Liver (tissue), 9 donors: ENCODE measurements around the gene ATP6V1G2. TPM values are rescaled to one million over a fixed set of nuclear protein-coding genes. Genes with fewer than 3 reads are reported as not detected.

Source experiments
- DNase-seq: peaks from one replicate; pipeline ENCODE4 v3.0.0-alpha.2; 2017; ENCODE audit warnings: low spot score
- H3K27ac ChIP-seq, 2 donors: one replicate each; pipeline ENCODE4 v1.7.0; 2013; ENCODE audit warnings: inconsistent platforms in 2 of 2, low read length in 2 of 2, control low read depth in 1 of 2, low read depth in 1 of 2, mild to moderate bottlenecking in 1 of 2
- H3K27me3 ChIP-seq, 4 donors: one replicate each; pipeline versions ENCODE4 v1.6.1 to v1.7.0; 2013; ENCODE audit warnings: low read length in 3 of 4, inconsistent platforms in 1 of 4, mild to moderate bottlenecking in 1 of 4, moderate library complexity in 1 of 4; ENCODE audit not compliant: control insufficient read depth in 4 of 4, insufficient read depth in 4 of 4
- H3K36me3 ChIP-seq, 4 donors: one replicate each; pipeline versions ENCODE4 v1.6.1 to v1.7.0; 2013; ENCODE audit warnings: low read length in 3 of 4, mild to moderate bottlenecking in 3 of 4, low read depth in 1 of 4, moderate library complexity in 1 of 4; ENCODE audit not compliant: control insufficient read depth in 4 of 4, insufficient read depth in 3 of 4
- H3K4me1 ChIP-seq, 4 donors: one replicate each; pipeline versions ENCODE4 v1.6.1 to v1.7.0; 2013; ENCODE audit warnings: low read length in 3 of 4, mild to moderate bottlenecking in 3 of 4, moderate library complexity in 1 of 4; ENCODE audit not compliant: control insufficient read depth in 4 of 4, insufficient read depth in 4 of 4
- H3K4me3 ChIP-seq, 3 donors: one replicate each; pipeline versions ENCODE4 v1.6.1 to v1.7.0; 2013; ENCODE audit warnings: low read length in 3 of 3, control low read depth in 1 of 3, low read depth in 1 of 3, mild to moderate bottlenecking in 1 of 3
- H3K9ac ChIP-seq, 2 donors: one replicate each; pipeline ENCODE4 v1.7.0; 2013; ENCODE audit warnings: low read length in 2 of 2, mild to moderate bottlenecking in 2 of 2, moderate library complexity in 2 of 2, control low read depth in 1 of 2, low read depth in 1 of 2
- H3K9me3 ChIP-seq, 4 donors: one replicate each; pipeline versions ENCODE4 v1.6.1 to v1.7.0; 2013; ENCODE audit warnings: low read length in 3 of 4; ENCODE audit not compliant: control insufficient read depth in 4 of 4
- EGR1 ChIP-seq, 2 donors: IDR thresholded peaks; 2 replicates each; pipeline ENCODE4 v1.6.1; 2016 to 2018; ENCODE audit warnings: antibody characterized with exemption in 2 of 2, low read depth in 2 of 2
- FOXA1 ChIP-seq: IDR thresholded peaks from 2 replicates; pipeline ENCODE4 v1.6.1; 2016; ENCODE audit warnings: antibody characterized with exemption
- FOXA2 ChIP-seq: IDR thresholded peaks from 2 replicates; pipeline ENCODE4 v1.6.1; 2016; ENCODE audit warnings: antibody characterized with exemption
- GABPA ChIP-seq, 2 donors: IDR thresholded peaks in 1 of 2; conservative IDR thresholded peaks in 1 of 2; 2 replicates each; pipeline ENCODE4 v1.6.1; 2016; ENCODE audit warnings: antibody characterized with exemption in 2 of 2, mild to moderate bottlenecking in 1 of 2, moderate library complexity in 1 of 2
- HNF4A ChIP-seq, 2 donors: conservative IDR thresholded peaks; 2 replicates each; pipeline ENCODE4 v1.6.1; 2016; ENCODE audit warnings: antibody characterized with exemption in 2 of 2, mild to moderate bottlenecking in 2 of 2
- HNF4G ChIP-seq: IDR thresholded peaks from 2 replicates; pipeline ENCODE4 v1.6.1; 2016; ENCODE audit warnings: antibody characterized with exemption
- NR2F2 ChIP-seq: IDR thresholded peaks from 2 replicates; pipeline ENCODE4 v1.6.1; 2016; ENCODE audit warnings: antibody characterized with exemption
- RAD21 ChIP-seq, 2 donors: IDR thresholded peaks; 2 replicates each; pipeline ENCODE4 v1.6.1; 2016; ENCODE audit warnings: antibody characterized with exemption in 2 of 2, mild to moderate bottlenecking in 2 of 2
- SP1 ChIP-seq: IDR thresholded peaks from 2 replicates; pipeline ENCODE4 v1.6.1; 2018; ENCODE audit warnings: antibody characterized with exemption, mild to moderate bottlenecking
- TAF1 ChIP-seq: conservative IDR thresholded peaks from 2 replicates; pipeline ENCODE4 v1.6.1; 2016; ENCODE audit warnings: antibody characterized with exemption, mild to moderate bottlenecking
- YY1 ChIP-seq: IDR thresholded peaks from 2 replicates; pipeline ENCODE4 v1.6.1; 2016; ENCODE audit warnings: antibody characterized with exemption, mild to moderate bottlenecking
- ZBTB33 ChIP-seq: IDR thresholded peaks from 2 replicates; pipeline ENCODE4 v1.6.1; 2016; ENCODE audit warnings: antibody characterized with exemption
- WGBS: extraction: QIAGEN DNeasy Blood & Tissue Kit; methylation state at CpG from one replicate; pipeline ENCODE4 v1.1.7; 2013; 5-methylcytosine and 5-hydroxymethylcytosine counted together
- polyA plus RNA-seq, 2 donors: library from polyadenylated mRNA; stranded (reverse) in 1 of 2; unstranded in 1 of 2; fragments of 200-250 nt in 1 of 2; fragments of >200 nt in 1 of 2; fragmentation: Nextera tagmentation in 1 of 2; extraction: Ambion mirVana in 1 of 2; gene quantifications; one replicate each; pipeline versions ENCODE4 v1.2.1 to v1.2.3, GENCODE V29; 2013 to 2015
- total RNA-seq, 2 donors: library from RNA; depleted of rRNA; stranded (reverse); fragments of >200 nt; gene quantifications; one replicate each; pipeline ENCODE4 v1.2.3, GENCODE V29; 2014
- TF ChIP-seq, protein P1 (sequence below): fragments of 150-350 bp; IDR thresholded peaks from 2 replicates; pipeline ENCODE4 v1.5.1; 2017; ENCODE audit warnings: improper control_type of control experiment, low read depth, low read length; ENCODE audit not compliant: missing input control
- TF ChIP-seq, protein P2 (sequence below): IDR thresholded peaks from 2 replicates; pipeline ENCODE4 v1.6.1; 2016; ENCODE audit warnings: antibody characterized with exemption
- donor health status: healthy.
- donor health status: healthy.
- donor health status: healthy.
- donor health status: healthy.
- donor health status: healthy.

The ATP6V1G2 gene
- total and polyA plus RNA-seq, 4 donors, result 0.14 to 0.36 (median 0.26) TPM

DNA sequence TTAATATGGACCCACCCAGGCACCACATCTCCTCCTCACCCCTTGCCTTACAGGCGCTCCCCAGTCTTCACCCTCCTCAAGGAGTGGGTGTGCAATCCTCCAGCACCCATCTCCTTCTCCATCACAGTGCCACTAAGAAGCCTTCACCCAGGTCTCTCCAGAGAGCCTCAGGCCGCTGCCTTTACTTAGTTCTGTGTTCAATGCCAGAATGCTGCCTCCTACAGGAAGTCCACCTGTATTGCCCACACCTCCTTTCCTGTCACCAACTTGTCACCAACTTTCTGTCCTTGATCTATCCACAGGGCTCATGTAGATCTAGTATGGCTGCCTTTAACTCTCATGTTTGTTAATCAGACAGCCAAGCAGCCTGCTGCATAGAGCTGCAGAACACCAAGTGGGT, 39.1 kb upstream of the ATP6V1G2 start:
- H3K36me3 ChIP-seq, result no peaks in the 10 kb centered on the region
- DNase-seq, result no peak
- H3K27me3 ChIP-seq, result no peaks in the 10 kb centered on the region
- WGBS, result 63% methylated on average over 2 of the region's 2 CpGs
- no peak overlapping the region for H3K4me3 ChIP-seq
- no peak for TF ChIP-seq HNF4A (conservative IDR thresholded peaks at IDR 0.05)
- no peak for TF ChIP-seq HNF4G
- no peak for TF ChIP-seq SP1
- TF ChIP-seq FOXA1, result no peak
- TF ChIP-seq, protein P1, sequence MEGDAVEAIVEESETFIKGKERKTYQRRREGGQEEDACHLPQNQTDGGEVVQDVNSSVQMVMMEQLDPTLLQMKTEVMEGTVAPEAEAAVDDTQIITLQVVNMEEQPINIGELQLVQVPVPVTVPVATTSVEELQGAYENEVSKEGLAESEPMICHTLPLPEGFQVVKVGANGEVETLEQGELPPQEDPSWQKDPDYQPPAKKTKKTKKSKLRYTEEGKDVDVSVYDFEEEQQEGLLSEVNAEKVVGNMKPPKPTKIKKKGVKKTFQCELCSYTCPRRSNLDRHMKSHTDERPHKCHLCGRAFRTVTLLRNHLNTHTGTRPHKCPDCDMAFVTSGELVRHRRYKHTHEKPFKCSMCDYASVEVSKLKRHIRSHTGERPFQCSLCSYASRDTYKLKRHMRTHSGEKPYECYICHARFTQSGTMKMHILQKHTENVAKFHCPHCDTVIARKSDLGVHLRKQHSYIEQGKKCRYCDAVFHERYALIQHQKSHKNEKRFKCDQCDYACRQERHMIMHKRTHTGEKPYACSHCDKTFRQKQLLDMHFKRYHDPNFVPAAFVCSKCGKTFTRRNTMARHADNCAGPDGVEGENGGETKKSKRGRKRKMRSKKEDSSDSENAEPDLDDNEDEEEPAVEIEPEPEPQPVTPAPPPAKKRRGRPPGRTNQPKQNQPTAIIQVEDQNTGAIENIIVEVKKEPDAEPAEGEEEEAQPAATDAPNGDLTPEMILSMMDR, result peak; percentile 11
- no peak for TF ChIP-seq EGR1 (IDR thresholded peaks at IDR 0.05; ENCODE audit: low read depth in 2 of 2)
- H3K9ac ChIP-seq, result no peak overlapping the region
- H3K9me3 ChIP-seq, result no peaks in the 10 kb centered on the region
- H3K4me1 ChIP-seq, result peaks cover 0 to 12% (median 6%) of the 10 kb centered on the region in 4 donors
- peak overlapping the region in 1 of 2 donors; percentile 48 for H3K27ac ChIP-seq

GRCh38 chr6:31582230-31582643, 35.8 kb upstream of the ATP6V1G2 start, which contains the start of gene LTB:
Gene LTB (minus strand): TSS chr6:31582424. CDS start chr6:31582417, 7 bp downstream.
- Histone ChIP-seq H3K27ac (peak within 1 kb of the TSS; percentile 63 to 73), H3K4me3 (peak within 1 kb of the TSS; percentile 74 to 80 (median 78)), H3K27me3 (no peaks in the 10 kb centered on the region), H3K9me3 (no peaks in the 10 kb centered on the region), H3K4me1 (peaks cover 0 to 16% (median 6%) of the 10 kb centered on the region in 4 donors), H3K9ac (peak within 1 kb of the TSS; percentile 64 to 83), H3K36me3 (no peaks in the 10 kb centered on the region)
- TF ChIP-seq ZBTB33 (no peak), NR2F2 (no peak), YY1 (no peak), FOXA2 (no peak), RAD21 (IDR thresholded peaks at IDR 0.05) (no peak), EGR1 (IDR thresholded peaks at IDR 0.05; ENCODE audit: low read depth in 2 of 2) (no peak), TAF1 (no peak), FOXA1 (no peak), GABPA (IDR thresholded peaks at IDR 0.05 in 1 of 2, conservative IDR thresholded peaks at IDR 0.05 in 1 of 2) (no peak), HNF4A (conservative IDR thresholded peaks at IDR 0.05) (no peak)
- TF ChIP-seq, protein P1, result no peak
- TF ChIP-seq, protein P2, sequence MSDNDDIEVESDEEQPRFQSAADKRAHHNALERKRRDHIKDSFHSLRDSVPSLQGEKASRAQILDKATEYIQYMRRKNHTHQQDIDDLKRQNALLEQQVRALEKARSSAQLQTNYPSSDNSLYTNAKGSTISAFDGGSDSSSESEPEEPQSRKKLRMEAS, result no peak
- 59% methylated on average over 3 of the region's 3 CpGs for WGBS
- DNase-seq, result no peak
